Mesodermal cell (in vitro differentiated cells): ENCODE results near the gene RBPMS2.
"Not testable (repeated sequence)": the region's sequence is repeated elsewhere in the genome, so short reads cannot be mapped to it uniquely, and the experiment has no call there.

ENCODE experiments used
- H3K27ac ChIP-seq: 2 replicates; pipeline ENCODE4 v1.7.0; 2013; ENCODE audit warnings: mild to moderate bottlenecking, low read depth, low read length, moderate library complexity; ENCODE audit not compliant: severe bottlenecking
- H3K36me3 ChIP-seq: 2 replicates; pipeline ENCODE4 v1.7.1; 2013; ENCODE audit warnings: mild to moderate bottlenecking, low read length, moderate library complexity; ENCODE audit not compliant: control insufficient read depth, insufficient read depth
- H3K4me1 ChIP-seq: one replicate; pipeline ENCODE4 v1.7.1; 2013; ENCODE audit warnings: mild to moderate bottlenecking, low read length; ENCODE audit not compliant: insufficient read depth, control insufficient read depth, poor library complexity, severe bottlenecking
- H3K4me3 ChIP-seq: 2 replicates; pipeline ENCODE4 v1.7.0; 2013; ENCODE audit warnings: low read length, control low read depth, mild to moderate bottlenecking; ENCODE audit not compliant: insufficient read depth, poor library complexity, severe bottlenecking; ENCODE audit errors: extremely low read depth
- H3K9me3 ChIP-seq: 2 replicates; pipeline ENCODE4 v1.7.1; 2013; ENCODE audit warnings: mild to moderate bottlenecking, low read length, moderate library complexity; ENCODE audit not compliant: control insufficient read depth
- WGBS, 2 experiments: methylation state at CpG; one replicate each; pipeline ENCODE4 v1.1.5; 2013; ENCODE audit warnings: missing lambda C conversion rate in 2 of 2; ENCODE audit not compliant: insufficient coverage in 2 of 2; 5-methylcytosine and 5-hydroxymethylcytosine counted together

Gene RBPMS2

DNA sequence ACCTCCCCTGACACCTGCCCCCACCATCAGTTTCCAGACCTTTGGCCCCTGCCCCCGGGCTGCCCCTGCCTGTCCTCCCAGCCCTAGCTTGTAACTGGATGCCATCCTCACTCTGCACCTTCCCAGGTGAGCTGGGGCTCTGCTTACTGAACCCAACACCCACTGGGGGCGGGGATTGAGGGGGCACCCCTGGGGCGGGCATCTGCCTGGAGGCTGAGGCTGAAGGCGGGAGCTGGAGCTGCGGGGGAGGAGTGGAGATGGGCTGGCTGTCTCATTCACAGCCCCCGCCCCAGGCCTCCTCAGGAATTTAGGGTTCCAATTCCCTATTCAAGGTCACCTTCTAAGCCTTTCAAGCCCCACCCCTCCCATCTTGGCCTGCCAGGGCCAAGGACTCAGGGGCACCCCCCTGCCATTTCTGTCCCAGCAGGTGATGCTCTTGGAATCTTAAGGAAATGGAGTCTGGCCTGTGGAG lies 32.4 kb upstream of the RBPMS2 start:
- 42 to 50% methylated on average over 2 to 4 of the region's 6 CpGs for WGBS, 2 experiments

DNA sequence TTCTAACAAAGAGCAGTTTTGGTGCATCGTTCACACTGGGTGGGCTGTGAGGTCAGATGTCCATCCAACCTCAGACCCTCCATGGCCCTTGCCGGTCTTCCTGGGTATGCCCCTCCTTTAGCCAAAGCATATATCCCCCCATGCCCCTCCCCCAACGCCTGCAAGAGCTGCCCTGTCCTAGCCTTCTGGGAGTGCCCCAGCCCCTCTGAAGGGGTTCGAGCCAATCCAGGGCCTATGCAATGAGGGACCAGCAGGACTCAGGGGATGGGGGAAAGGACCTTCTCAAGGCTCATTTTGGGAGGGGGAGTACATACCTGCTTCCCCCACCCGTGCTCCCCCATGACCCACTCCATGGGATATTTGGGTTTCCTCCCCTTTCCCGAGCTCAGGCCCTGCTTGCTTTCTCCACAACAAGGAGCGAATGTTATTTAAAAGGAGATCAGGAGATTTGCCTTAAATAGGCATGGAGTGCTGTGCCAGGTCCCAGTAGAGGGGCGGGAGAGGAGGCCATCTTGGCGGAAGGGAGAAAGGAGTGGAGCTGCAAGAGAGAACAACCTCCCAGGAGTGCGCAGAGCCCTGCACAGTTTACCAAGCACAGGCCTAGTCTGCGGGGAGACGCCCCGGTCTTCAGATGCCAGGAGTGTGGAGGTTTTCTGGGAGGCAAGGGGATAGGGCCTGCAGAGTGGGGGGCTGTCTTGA lies 31.8 kb upstream of the RBPMS2 start:
- H3K9me3 ChIP-seq, result no peaks in the 10 kb centered on the region
- no peak overlapping the region for H3K27ac ChIP-seq
- no peaks in the 10 kb centered on the region for H3K36me3 ChIP-seq
- 54% methylated on average over 10 to 12 of the region's 13 CpGs for WGBS, 2 experiments
- peaks cover 29% of the 10 kb centered on the region for H3K4me1 ChIP-seq
- no peak overlapping the region for H3K4me3 ChIP-seq

More for the DNA sequence above, 32.4 kb upstream of the RBPMS2 start:
- Histone ChIP-seq H3K9me3 (no peaks in the 10 kb centered on the region), H3K36me3 (no peaks in the 10 kb centered on the region), H3K27ac (no peak overlapping the region), H3K4me3 (no peak overlapping the region), H3K4me1 (peaks cover 29% of the 10 kb centered on the region)

DNA sequence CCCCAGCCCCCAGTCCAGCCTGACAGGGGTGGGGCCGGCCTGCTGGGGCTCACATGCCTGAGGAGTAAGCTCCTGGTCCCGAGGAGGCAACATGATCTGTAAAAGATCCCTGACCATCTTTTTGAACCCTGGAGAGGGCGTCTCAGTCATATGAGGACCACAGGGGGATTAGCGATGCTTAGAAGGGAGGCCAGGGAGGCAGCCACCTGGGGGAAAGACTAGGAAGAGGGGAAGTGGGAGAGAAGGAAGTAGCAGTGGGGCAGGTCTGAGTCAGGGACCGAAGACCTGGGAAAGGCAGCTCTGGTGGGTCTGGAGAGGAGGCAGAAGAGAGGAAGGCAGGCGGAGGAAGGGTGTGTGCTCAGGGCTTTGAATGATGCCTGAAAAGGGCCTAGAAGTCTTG lies 31.1 kb upstream of the RBPMS2 start:
- Histone ChIP-seq H3K36me3 (no peaks in the 10 kb centered on the region), H3K27ac (peak overlapping the region; percentile 41), H3K9me3 (no peaks in the 10 kb centered on the region), H3K4me1 (peaks cover 26% of the 10 kb centered on the region), H3K4me3 (no peak overlapping the region)
- 63 to 72% methylated on average over 5 to 6 of the region's 6 CpGs for WGBS, 2 experiments

DNA sequence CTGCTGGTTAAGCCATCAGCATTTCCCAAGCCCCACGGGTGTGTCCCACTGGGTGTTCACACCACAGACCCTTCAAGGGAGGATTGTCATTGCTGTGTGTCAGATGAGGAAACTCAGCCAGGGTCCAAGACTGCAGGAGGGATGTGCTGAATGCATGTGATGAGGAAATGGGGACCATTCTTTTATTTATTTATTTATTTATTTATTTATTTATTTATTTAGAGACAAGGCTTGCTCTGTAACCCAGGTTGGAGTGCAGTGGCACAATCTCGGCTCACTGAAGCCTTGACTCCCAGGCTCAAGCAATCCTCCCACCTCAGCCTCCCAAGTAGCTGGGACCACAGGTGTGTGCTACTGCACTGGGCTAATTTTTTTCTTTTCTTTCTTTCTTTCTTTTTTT lies 29.2 kb upstream of the RBPMS2 start:
- no peaks in the 10 kb centered on the region for H3K9me3 ChIP-seq
- H3K4me1 ChIP-seq, result peaks cover 10% of the 10 kb centered on the region
- WGBS, 2 experiments, result 40 to 50% methylated on average over 2 of the region's 2 CpGs
- no peaks in the 10 kb centered on the region for H3K36me3 ChIP-seq
- H3K27ac ChIP-seq, result no peak overlapping the region
- no peak overlapping the region for H3K4me3 ChIP-seq

DNA sequence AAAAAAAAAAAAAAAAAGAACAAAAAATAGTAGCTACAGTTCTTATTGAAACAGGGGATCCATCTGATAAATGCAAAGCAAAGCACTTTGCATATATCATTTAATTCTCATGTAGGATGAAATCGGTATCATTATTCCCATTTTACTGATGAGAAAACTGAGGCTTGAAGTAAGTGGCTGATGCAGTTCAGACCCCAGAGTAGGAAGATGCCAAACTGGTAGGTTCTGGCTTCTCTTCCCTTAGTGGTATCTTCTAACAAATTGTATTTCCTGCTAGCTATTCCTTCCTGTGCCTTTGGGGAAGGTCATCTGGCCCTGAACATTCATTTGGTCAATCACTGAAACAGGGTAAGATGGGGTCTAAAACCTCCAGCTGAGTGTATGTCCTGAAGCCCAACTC lies 28.1 kb upstream of the RBPMS2 start:
- Histone ChIP-seq H3K27ac (no peak overlapping the region), H3K4me1 (peaks cover 10% of the 10 kb centered on the region), H3K9me3 (no peaks in the 10 kb centered on the region), H3K4me3 (no peak overlapping the region), H3K36me3 (no peaks in the 10 kb centered on the region)
- WGBS, 2 experiments, result no CpG with 5 or more reads among the region's 1 CpG

DNA sequence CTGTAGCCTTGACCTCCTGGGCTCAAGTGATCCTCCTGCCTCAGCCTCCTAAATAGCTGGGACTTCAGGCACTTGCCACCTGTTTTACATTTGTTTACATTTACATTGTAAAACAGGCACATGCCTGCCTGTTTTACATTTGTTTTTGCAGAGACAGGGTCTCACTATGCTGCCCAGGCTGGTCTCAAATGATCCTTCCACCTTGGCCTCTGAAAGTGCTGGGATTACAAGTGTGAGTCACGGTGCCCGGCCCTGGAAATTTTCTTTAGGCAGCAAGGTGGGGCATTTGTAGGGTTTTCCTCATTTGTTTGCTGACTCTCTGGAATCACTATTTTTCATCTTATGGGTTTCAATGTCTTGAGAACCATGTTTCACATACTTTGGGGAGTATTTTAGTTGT lies 25.1 kb upstream of the RBPMS2 start:
- H3K4me1 ChIP-seq, result no peaks in the 10 kb centered on the region
- H3K9me3 ChIP-seq, result no peaks in the 10 kb centered on the region
- no peak overlapping the region for H3K27ac ChIP-seq
- WGBS, 2 experiments, result 80 to 95% methylated on average over 1 to 2 of the region's 2 CpGs
- H3K36me3 ChIP-seq, result no peaks in the 10 kb centered on the region
- no peak overlapping the region for H3K4me3 ChIP-seq

DNA sequence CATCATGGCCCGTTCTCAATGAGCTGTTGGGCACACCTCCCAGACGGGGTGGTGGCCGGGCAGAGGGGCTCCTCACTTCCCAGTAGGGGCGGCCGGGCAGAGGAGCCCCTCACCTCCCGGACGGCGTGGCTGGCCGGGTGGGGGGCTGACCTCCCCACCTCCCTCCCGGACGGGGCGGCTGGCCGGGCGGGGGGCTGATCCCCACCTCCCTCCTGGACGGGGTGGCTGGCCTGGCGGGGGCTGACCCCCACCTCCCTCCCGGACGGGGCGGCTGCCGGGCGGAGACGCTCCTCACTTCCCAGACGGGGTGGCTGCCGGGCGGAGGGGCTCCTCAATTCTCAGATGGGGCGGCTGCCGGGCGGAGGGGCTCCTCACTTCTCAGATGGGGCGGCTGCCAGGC lies 23.5 kb upstream of the RBPMS2 start:
- not testable (repeated sequence) for H3K4me3 ChIP-seq, H3K27ac ChIP-seq, H3K4me1 ChIP-seq, H3K36me3 ChIP-seq, H3K9me3 ChIP-seq
- WGBS, 2 experiments, result 98 to 100% methylated on average over 1 to 6 of the region's 29 CpGs

DNA sequence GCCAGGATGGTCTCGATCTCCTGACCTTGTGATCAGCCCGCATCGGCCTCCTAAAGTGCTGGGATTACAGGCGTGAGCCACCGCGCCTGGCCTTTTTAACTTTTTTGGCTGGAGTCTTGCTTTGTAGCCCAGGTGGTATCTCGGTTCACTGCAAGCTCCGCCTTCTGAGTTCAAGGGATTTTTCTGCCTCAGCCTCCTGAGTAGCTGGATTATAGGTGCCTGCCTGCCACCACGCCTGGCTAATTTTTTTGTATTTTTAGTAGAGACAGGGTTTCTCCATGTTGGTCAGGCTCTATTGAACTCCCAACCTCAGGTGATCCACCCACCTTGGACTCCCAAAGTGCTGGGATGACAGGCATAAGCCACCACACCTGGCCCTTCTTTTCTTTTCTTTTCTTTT lies 20.5 kb upstream of the RBPMS2 start:
- WGBS, 2 experiments, result 95 to 97% methylated on average over 8 of the region's 9 CpGs
- not testable (repeated sequence) for H3K4me1 ChIP-seq

DNA sequence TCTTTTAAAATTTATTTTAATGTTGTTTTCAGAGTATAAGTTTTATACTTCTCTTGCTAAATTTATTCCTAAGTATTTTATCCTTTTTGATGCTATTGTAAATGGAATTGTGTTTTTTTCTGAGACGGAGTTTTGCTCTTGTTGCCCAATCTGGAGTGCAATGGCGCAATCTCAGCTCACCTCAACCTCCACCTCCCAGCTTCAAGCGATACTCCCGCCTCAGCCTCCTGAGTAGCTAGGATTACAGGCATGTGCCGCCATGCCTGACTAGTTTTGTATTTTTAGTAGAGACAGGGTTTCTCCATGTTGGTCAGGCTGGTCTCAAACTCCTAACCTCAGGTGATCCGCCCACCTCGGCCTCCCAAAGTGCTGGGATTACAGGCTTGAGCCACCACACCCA lies 19.9 kb upstream of the RBPMS2 start:
- H3K4me3 ChIP-seq, H3K4me1 ChIP-seq, H3K9me3 ChIP-seq, H3K36me3 ChIP-seq, H3K27ac ChIP-seq: not testable (repeated sequence)
- 80 to 100% methylated on average over 1 to 3 of the region's 7 CpGs for WGBS, 2 experiments

More for the DNA sequence above, 20.5 kb upstream of the RBPMS2 start:
- H3K36me3 ChIP-seq, H3K27ac ChIP-seq, H3K9me3 ChIP-seq, H3K4me3 ChIP-seq: not testable (repeated sequence)

DNA sequence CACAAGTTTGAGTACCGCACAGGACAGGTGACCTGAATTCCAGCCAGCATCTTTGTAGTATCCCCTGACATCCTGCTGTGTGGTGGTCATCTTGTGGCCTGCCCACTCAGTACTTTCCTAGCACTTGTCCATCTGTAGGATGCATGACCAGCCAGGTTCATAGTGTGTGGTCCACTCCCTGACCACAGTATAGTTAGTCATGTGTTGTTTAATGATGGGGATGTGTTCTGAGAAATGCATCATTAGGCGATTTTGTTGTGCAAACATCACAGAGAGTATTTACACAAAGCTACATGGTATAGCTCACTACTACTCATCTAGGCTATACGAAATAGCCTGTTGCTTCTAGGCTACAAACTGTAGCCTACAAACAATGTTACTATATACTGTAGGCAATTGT lies 16.9 kb upstream of the RBPMS2 start:
- H3K36me3 ChIP-seq, result no peaks in the 10 kb centered on the region
- no peaks in the 10 kb centered on the region for H3K4me1 ChIP-seq
- no peak overlapping the region for H3K4me3 ChIP-seq
- no peaks in the 10 kb centered on the region for H3K9me3 ChIP-seq
- 100% methylated on average over 1 of the region's 3 CpGs for WGBS, 2 experiments
- no peak overlapping the region for H3K27ac ChIP-seq

DNA sequence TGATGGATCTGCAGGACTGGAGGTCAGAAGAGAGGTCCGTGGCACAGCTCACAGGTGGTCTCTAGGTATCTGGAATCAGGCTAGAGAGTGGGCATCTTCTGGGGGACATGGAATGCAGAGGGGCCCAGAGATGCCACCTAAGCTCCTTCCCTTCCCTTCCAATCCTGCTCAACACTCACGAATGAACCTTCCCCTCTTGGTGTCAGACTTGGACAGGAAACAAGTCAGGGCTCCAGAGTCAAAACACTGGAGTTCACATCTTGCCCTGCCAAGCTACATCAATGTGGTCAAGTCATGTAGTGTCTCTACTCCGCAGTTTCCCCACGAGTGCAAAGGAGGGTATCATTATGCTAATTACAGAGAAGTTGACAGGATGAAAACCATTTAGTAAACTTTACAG lies 16.0 kb upstream of the RBPMS2 start:
- Histone ChIP-seq H3K27ac (no peak overlapping the region), H3K4me3 (no peak overlapping the region), H3K36me3 (no peaks in the 10 kb centered on the region), H3K4me1 (no peaks in the 10 kb centered on the region), H3K9me3 (no peaks in the 10 kb centered on the region)
- WGBS, 2 experiments, result 51 to 53% methylated on average over 4 of the region's 4 CpGs
